MCF 10A (cell line): ENCODE measurements around the gene PLEKHA6. TPM values are rescaled to one million over a fixed set of nuclear protein-coding genes. Genes with fewer than 3 reads are reported as not detected.

Experiments
- BruUV-seq: library from RNA; stranded (reverse); fragments of 400-500 nt; replicated peaks from 2 replicates; lab custom pipeline; 2021; lab: Mats Ljungman, UMichigan
- CTCF ChIA-PET: fragments of 300-600 bp; sonication (Branson Sonifier 250); formaldehyde crosslinking; extraction: SDS; loops from one replicate; lab custom pipeline; 2021; ENCODE audit warnings: antibody characterized with exemption, inconsistent platforms; lab: Yijun Ruan, JAX
- POLR2A ChIA-PET: fragments of 300-600, 350-650 bp; sonication (Branson Sonifier 250); formaldehyde crosslinking; extraction: SDS; loops from one replicate; lab custom pipeline; 2020; ENCODE audit warnings: antibody characterized with exemption, inconsistent platforms; lab: Yijun Ruan, JAX
- DNase-seq: peaks from one replicate; pipeline ENCODE4 v3.0.0-alpha.2; 2018; ENCODE audit not compliant: unreplicated experiment
- H3K27ac Mint-ChIP-seq: one replicate; pipeline ENCODE4 v1.8.0; 2022; ENCODE audit warnings: mild to moderate bottlenecking, low read depth, mixed read lengths; ENCODE audit not compliant: unreplicated experiment
- H3K27me3 Mint-ChIP-seq: one replicate; pipeline ENCODE4 v1.8.0; 2022; ENCODE audit warnings: mixed read lengths; ENCODE audit not compliant: insufficient read depth, unreplicated experiment
- H3K36me3 Mint-ChIP-seq: one replicate; pipeline ENCODE4 v1.8.0; 2022; ENCODE audit warnings: mild to moderate bottlenecking, moderate library complexity, mixed read lengths; ENCODE audit not compliant: insufficient read depth, unreplicated experiment
- H3K4me1 Mint-ChIP-seq: one replicate; pipeline ENCODE4 v1.8.0; 2022; ENCODE audit warnings: mixed read lengths; ENCODE audit not compliant: insufficient read depth, unreplicated experiment
- H3K4me3 Mint-ChIP-seq: one replicate; pipeline ENCODE4 v1.8.0; 2022; ENCODE audit warnings: mild to moderate bottlenecking, moderate library complexity, mixed read lengths; ENCODE audit not compliant: unreplicated experiment
- H3K9me3 Mint-ChIP-seq: one replicate; pipeline ENCODE4 v1.8.0; 2022; ENCODE audit warnings: mixed read lengths; ENCODE audit not compliant: unreplicated experiment
- intact Hi-C: fragments of 100-400 bp; cut with micrococcal nuclease; formaldehyde crosslinking; loops from 2 replicates; pipeline ENCODE4 v1.14.1; 2022
- total RNA-seq: library from RNA; stranded (reverse); gene quantifications from 2 replicates; pipeline ENCODE4 v1.2.3, GENCODE V29; 2022
- TF ChIP-seq, protein P1 (sequence below): fragments of 200-600 bp; IDR thresholded peaks from one replicate; pipeline ENCODE4 v1.8.0; 2022; ENCODE audit warnings: antibody characterized with exemption, mild to moderate bottlenecking; ENCODE audit not compliant: unreplicated experiment

The PLEKHA6 gene
- total RNA-seq, 1 experiment from 2014 or later = 75.9 TPM

DNA sequence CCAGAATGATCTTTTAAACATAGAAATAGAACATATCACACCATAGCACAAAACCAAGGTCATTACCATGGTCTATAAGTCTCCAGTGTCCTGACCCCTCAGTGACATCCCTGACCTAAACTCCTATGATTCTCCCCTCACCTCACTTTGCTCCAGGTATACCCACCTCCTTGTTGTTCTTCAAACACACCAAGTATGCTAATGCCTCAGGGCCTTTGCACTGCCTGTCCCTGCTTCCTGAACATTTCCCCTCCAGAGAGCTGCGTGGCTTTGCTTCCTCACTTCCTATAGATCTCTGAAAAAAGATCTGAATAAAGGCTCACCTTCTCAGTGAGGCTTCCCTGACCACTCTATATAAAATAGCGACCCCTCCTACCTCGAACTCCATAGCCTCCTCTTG lies 147.0 kb downstream of the PLEKHA6 start:
- intact Hi-C loops = no loop called here
- POLR2A ChIA-PET = interaction anchor here (0.6 kb wide), 1 partner anchor 280 kb away, joined by 3 read pairs; no protein-coding TSS in a partner anchor
- Mint-ChIP-seq H3K9me3 (no peaks in the 10 kb centered on the region), H3K4me3 (no peak overlapping the region), H3K27me3 (no peaks in the 10 kb centered on the region), H3K36me3 (no peaks in the 10 kb centered on the region), H3K4me1 (peaks cover 6% of the 10 kb centered on the region), H3K27ac (no peak overlapping the region)
- DNase-seq = no peak
- TF ChIP-seq, protein P1, sequence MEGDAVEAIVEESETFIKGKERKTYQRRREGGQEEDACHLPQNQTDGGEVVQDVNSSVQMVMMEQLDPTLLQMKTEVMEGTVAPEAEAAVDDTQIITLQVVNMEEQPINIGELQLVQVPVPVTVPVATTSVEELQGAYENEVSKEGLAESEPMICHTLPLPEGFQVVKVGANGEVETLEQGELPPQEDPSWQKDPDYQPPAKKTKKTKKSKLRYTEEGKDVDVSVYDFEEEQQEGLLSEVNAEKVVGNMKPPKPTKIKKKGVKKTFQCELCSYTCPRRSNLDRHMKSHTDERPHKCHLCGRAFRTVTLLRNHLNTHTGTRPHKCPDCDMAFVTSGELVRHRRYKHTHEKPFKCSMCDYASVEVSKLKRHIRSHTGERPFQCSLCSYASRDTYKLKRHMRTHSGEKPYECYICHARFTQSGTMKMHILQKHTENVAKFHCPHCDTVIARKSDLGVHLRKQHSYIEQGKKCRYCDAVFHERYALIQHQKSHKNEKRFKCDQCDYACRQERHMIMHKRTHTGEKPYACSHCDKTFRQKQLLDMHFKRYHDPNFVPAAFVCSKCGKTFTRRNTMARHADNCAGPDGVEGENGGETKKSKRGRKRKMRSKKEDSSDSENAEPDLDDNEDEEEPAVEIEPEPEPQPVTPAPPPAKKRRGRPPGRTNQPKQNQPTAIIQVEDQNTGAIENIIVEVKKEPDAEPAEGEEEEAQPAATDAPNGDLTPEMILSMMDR = no peak
- no TSS peak for BruUV-seq
- CTCF ChIA-PET = interaction anchor here (0.7 to 2.3 kb wide), 2 partner anchors 59 to 152 kb away, joined by 5 to 6 read pairs; no protein-coding TSS in a partner anchor

DNA sequence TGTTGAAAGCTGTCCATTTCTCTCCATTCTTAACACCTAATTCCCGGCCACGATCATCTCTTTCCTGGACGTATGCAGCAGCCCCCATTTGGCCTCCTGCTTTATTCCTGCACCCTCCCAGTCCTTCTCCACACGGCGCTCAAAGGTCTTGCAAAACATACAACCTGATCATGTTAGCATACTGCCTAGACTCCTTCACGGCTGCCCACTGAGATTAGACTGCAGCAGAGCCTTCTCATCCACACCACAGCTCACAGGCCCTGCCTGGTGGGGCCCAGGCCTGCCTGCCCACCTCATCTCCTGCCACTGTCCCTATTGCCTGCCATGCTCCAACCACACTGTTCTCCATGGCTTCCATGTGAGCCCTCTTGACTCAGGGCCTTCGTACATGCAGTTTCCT lies 148.7 kb downstream of the PLEKHA6 start:
- ChIA-PET POLR2A (interaction anchor here (0.8 to 1.5 kb wide), 2 partner anchors 10 to 187 kb away, joined by 4 to 5 read pairs; no protein-coding TSS in a partner anchor), CTCF (interaction anchor here (0.7 to 3.5 kb wide), 9 partner anchors 13 to 350 kb away, joined by 3 to 45 read pairs (median 4); no protein-coding TSS in a partner anchor)
- intact Hi-C loops = no loop called here
- TF ChIP-seq, protein P1 = no peak
- no peak for DNase-seq
- Mint-ChIP-seq H3K4me1 (peaks cover 6% of the 10 kb centered on the region), H3K4me3 (no peak overlapping the region), H3K27ac (no peak overlapping the region), H3K36me3 (no peaks in the 10 kb centered on the region), H3K9me3 (no peaks in the 10 kb centered on the region), H3K27me3 (peaks cover 12% of the 10 kb centered on the region)
- BruUV-seq = no TSS peak

DNA sequence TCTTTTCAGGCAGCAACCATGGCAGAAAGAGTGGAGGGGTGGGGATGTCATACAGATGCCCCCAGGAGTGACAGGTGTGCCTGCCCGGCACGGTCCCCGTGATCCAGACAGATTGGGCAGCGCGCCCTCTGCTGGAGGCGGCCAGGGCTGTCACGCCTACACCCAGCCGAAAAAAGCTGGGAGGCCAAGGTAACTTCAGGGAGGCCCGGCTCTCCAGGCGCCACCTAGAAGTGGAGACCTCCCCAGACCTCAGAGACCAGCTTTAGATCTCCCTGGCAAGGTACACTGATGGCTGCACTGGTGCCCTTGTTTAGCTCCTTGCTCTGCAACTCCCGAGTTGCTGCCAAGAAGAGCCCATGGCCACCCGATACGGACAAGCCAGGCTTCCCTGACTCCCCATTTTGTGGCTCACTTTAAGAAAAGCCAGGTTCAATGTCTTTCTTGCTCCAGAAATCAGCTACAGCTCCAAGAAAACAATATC lies 152.6 kb downstream of the PLEKHA6 start:
- BruUV-seq = no TSS peak
- DNase-seq = peak; percentile 76
- Mint-ChIP-seq H3K4me3 (no peak overlapping the region), H3K4me1 (no peaks in the 10 kb centered on the region), H3K36me3 (no peaks in the 10 kb centered on the region), H3K27ac (no peak overlapping the region), H3K27me3 (peaks cover 38% of the 10 kb centered on the region), H3K9me3 (no peaks in the 10 kb centered on the region)
- CTCF ChIA-PET = interaction anchor here (0.5 to 11.3 kb wide), 102 partner anchors 9 to 1136 kb away, joined by 3 to 505 read pairs (median 4); partner anchors contain the start of genes ETNK2, REN and SNRPE
- intact Hi-C loops = loop anchor here (1.0 kb wide), 2 partner anchors 45 to 346 kb away; partner anchors contain the start of gene SNRPE
- POLR2A ChIA-PET = interaction anchor here (0.6 to 2.1 kb wide), 12 partner anchors 7 to 352 kb away, joined by 3 to 7 read pairs (median 4); no protein-coding TSS in a partner anchor
- TF ChIP-seq, protein P1 = peak; percentile 99

DNA sequence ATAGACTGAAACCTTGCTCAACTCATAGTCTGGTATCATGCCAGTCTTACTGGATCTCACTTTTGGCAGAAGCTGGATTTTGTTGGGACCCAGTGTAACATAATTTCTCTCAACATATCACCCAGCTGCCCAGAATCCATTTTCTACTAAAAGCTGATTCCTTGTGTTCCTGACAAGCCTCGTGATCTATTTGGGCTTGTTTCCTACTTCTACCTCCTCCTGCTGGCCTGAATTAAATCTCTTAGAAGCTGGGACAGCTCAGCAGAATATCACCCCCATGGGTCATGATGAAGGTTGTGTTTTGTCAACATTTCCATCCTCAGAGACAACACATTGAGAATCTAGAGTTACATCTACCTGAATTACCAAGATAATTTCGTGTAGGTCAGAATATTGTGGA lies 153.6 kb downstream of the PLEKHA6 start:
- H3K4me1 Mint-ChIP-seq = no peaks in the 10 kb centered on the region
- intact Hi-C loops = no loop called here
- H3K36me3 Mint-ChIP-seq = no peaks in the 10 kb centered on the region
- BruUV-seq = no TSS peak
- H3K4me3 Mint-ChIP-seq = no peak overlapping the region
- H3K27me3 Mint-ChIP-seq = peaks cover 38% of the 10 kb centered on the region
- TF ChIP-seq, protein P1 = no peak
- DNase-seq = no peak
- H3K9me3 Mint-ChIP-seq = no peaks in the 10 kb centered on the region
- CTCF ChIA-PET = interaction anchor here (0.6 to 11.3 kb wide), 57 partner anchors 8 to 990 kb away, joined by 3 to 505 read pairs (median 6); partner anchors contain the start of genes GOLT1A, REN and SNRPE
- H3K27ac Mint-ChIP-seq = no peak overlapping the region
- POLR2A ChIA-PET = interaction anchor here (0.7 to 2.1 kb wide), 12 partner anchors 8 to 344 kb away, joined by 3 to 7 read pairs (median 3); partner anchors contain the start of gene REN
